HG03558 (cell line): Measurements from ENCODE around the gene CD1D.

Source experiments
- ATAC-seq: cut with Tn5 transposase; IDR thresholded peaks from one replicate; pipeline ENCODE4 v1.9.1; 2021; ENCODE audit warnings: moderate number of reproducible peaks; ENCODE audit not compliant: unreplicated experiment; ENCODE audit errors: extremely low read depth

CD1D gene

GRCh38 chr1:158227904-158228623 lies 47.4 kb downstream of the CD1D start:
- no peak for ATAC-seq
